Posterior cingulate gyrus (tissue), 11 donors: ENCODE measurements around the gene DRAXIN.
A peak's percentile ranks its signal among the peaks of the same experiment; 100 is the strongest.

Experiments
- DNase-seq, 10 donors: peaks; one replicate each; pipeline versions ENCODE4 v3.0.0 to v3.0.0-alpha.2; 2020 to 2021; ENCODE audit warnings: mixed read lengths in 3 of 10
- intact Hi-C: fragments of 100-400 bp; cut with DNase I; formaldehyde crosslinking; loops from one replicate; pipeline ENCODE4 v1.15.1; 2023

The DRAXIN gene

GRCh38 chr1:11748294-11749202 is 57.0 kb downstream of the DRAXIN start:
- no peak for DNase-seq
- intact Hi-C loops = no loop called here

GRCh38 chr1:11749203-11749689 is 57.7 kb downstream of the DRAXIN start:
- intact Hi-C loops = no loop called here
- DNase-seq = peak in 3 of 10 donors; percentile 33 to 94 (median 66)

GRCh38 chr1:11749996-11750395 is 58.5 kb downstream of the DRAXIN start:
- no peak for DNase-seq
- intact Hi-C loops = no loop called here

- no peak for DNase-seq
- intact Hi-C loops = no loop called here
These were observed 59.6 kb downstream of the DRAXIN start for GRCh38 chr1:11751087-11751486.

- no peak for DNase-seq
These were observed 61.0 kb downstream of the DRAXIN start for GRCh38 chr1:11752359-11753088.

GRCh38 chr1:11753555-11754208 is 62.2 kb downstream of the DRAXIN start:
- intact Hi-C loops = no loop called here
- DNase-seq = no peak

More at GRCh38 chr1:11752359-11753088, 61.0 kb downstream of the DRAXIN start:
- intact Hi-C loops = no loop called here

GRCh38 chr1:11757047-11757446 is 65.5 kb downstream of the DRAXIN start:
- intact Hi-C loops = no loop called here
- no peak for DNase-seq

- no peak for DNase-seq
- intact Hi-C loops = no loop called here
These were observed 68.3 kb downstream of the DRAXIN start for GRCh38 chr1:11759791-11760190.

GRCh38 chr1:11761285-11761684 is 69.8 kb downstream of the DRAXIN start:
- no peak for DNase-seq
- intact Hi-C loops = no loop called here

DNA sequence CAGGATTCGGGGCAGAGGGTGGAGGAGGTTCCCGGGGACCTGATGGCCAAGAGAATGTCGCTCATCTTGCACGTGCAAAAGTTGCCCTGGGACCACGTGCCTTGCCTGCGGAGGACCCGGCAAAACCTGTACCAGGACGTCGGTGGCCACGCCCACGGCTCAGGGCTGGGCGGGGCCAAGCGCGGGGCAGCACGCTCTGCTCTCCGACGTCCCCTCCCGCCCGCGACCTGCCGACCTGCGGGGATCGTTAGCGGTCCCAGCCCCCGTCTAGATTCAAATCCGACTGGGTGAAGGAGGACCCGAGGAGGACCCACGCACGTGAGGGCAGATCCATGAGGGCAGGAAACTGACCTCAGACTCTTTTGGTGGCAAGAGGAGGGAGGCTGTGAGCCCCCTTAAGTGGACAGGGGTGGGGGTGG is 70.5 kb downstream of the DRAXIN start, which contains the start of gene C1orf167:
Gene C1orf167 (plus strand): TSS at position 206 of the 419 bp plus-strand sequence. CDS start 2,208 bp downstream, outside the sequence.
- no peak for DNase-seq

GRCh38 chr1:11764115-11764514 is 72.6 kb downstream of the DRAXIN start:
- no peak for DNase-seq
- intact Hi-C loops = no loop called here

More for the DNA sequence above, 70.5 kb downstream of the DRAXIN start, which contains the start of gene C1orf167:
- intact Hi-C loops = no loop called here

DNA sequence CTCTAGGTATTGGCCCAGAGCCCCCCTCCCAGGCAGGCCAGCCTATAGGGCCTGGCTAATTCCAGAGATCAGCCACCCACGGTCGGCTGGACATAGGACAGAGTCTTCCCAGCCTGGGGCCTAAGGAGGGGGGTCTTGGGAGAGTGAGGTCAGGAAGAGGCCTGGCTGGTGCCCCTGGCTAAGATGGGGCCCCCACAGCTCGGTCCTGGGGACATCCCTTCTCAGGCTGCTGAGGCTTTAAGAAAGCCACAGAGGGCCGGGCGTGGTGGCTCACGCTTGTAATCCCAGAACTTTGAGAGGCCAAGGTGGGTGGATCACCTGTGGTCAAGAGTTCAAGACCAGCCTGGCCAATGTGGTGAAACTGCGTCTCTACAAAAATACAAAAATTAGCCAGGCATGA is 73.0 kb downstream of the DRAXIN start:
- no peak for DNase-seq
- intact Hi-C loops = no loop called here

- intact Hi-C loops = no loop called here
- no peak for DNase-seq
These were observed 74.3 kb downstream of the DRAXIN start for GRCh38 chr1:11765661-11766428.

DNA sequence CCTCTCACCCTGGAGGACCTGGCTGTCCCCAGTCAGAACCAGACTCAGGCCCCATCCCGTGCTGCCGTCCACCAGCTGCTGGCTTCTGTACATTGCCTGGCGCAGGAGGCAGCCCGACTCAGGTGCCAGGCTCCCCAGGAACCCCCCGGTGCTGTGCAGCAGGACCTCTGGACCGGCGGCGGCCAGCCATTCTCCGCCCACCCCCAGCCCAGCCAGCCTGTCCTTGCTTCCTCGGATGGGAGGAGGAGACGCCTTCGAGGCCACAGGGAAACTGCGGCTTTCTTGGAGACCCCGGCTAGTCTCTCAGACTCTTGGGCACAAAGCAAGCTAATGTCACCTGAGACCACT is 74.9 kb downstream of the DRAXIN start:
- DNase-seq = peak in 1 of 10 donors; percentile 81
- intact Hi-C loops = no loop called here

DNA sequence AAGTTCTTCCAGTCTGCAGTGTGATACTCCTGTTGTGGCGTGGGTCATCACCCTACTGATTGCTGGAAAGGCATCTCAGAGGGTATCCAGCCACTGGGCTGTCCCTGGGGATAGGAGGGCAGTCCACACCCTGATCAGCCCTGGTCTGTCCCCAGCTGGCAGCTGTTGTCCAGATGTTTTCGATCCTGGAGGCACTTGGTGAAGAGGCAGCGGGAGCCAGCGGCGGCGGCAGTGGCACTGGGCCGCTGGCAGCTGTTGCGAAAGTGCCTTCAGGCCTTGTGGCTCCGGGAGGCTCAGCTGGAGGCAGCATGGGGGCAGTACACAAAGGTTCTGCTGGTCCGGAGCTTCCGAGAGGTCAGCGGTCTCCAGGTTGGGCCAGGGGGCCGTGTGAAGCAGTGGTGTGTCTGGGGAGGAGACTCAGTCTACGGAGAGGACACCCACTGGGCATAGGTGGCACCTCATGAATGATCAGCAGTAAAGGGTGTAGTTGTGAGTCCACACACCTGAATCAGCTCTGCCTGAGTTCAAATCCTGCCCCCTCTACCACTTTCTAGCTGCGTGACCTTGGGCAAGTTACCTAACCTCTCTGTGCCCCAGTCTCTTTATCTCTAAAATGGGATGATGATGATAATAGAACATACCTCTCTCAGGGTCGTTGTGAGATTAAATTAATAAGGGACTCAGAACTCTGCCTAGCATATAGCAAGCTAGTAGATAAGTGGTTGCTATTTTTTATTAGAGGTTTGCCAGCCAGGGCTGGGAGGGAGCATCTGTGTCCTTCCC is 76.6 kb downstream of the DRAXIN start:
- intact Hi-C loops = no loop called here
- no peak for DNase-seq

DNA sequence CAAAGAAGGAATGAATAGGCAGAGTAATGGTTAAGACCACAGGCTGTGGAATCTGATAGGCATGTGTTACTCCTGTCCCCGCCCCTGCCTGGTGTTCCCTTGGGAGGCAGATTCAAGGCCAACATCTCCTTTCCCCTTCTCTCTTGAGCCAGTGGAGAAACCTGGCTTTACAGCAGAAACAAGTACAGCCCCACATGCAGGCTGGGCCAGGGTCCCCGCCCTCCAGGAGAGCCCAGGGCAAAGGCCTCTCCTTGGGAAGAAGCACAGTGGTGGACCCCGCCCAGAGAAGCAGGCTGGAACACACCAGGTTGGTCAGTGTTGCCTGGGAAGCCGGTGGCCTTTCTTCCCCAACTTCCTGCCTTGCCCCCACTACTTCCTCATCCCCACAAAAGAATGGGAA is 77.3 kb downstream of the DRAXIN start:
- no peak for DNase-seq
- intact Hi-C loops = no loop called here

DNA sequence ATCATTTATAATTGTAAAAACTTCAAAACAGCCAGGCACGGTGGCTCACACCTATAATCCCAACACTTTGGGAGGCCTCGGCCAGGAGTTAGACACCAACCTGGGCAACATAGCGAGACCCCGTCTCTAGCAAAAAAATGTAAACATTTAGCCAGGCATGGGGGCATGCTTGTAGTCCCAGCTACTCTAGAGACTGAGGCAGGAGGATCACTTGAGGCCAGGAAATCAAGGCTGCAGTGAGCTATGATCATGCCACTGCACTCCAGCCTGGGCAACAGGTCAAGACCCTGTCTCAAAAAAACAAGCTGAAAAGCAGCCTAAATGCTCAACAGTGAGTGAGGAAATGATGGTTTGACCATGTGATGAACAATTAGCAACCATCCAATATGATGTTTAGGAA is 77.8 kb downstream of the DRAXIN start:
- intact Hi-C loops = no loop called here

DNA sequence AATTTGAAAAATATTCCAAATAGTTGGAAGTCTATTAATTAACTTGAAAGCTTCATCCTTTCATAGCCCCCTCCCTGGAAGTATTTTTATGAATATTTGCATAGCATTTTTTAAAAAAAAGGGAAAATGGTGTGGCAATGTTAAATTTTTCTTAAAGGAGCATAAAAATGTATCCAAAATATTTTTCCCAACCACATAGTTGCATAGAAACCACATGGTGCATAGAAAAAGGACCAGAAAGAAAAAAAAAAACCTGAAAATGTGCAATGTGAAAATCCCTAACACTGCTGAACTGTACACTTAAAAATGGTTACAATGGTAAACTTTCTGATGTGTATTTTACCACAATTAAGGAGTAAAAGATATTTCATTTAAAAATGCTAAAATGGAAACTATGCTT is 78.5 kb downstream of the DRAXIN start:
- intact Hi-C loops = no loop called here
- no peak for DNase-seq

More for the DNA sequence above, 77.8 kb downstream of the DRAXIN start:
- no peak for DNase-seq

DNA sequence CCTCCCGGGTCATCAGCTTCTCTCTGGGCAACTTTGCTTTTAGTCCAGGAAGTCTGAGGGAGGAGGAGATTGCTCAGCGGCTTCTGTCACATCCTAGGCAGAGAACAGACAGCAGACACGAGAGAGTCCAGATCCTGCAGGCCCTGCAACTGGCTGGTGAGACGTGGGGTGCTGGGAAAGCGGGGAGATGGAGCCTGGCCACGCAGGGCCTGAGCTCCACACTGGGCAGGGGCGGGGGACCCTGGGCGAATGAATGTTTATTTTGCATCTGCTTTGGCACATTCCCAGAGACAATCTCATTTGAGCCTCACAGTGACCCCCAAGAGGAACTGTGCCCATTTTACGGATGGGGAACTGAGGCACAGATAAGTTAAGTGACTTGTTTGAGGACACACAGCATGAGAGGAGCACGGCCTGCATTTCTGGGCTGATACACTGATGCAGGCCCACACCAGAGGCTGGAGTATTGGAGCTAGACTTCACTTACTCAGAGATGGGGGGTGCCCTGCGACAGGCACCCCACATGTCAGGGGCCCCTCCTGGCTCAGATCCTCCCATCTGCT is 80.1 kb downstream of the DRAXIN start:
- DNase-seq = no peak
- intact Hi-C loops = no loop called here
